Measurements from ENCODE around the gene PTPN22.
A peak's percentile ranks its signal among the peaks of the same experiment; 100 is the strongest.

PTPN22 gene

GRCh38 chr1:113846391-113847035 lies 25.0 kb downstream of the PTPN22 start:
- DNase-seq: no peak

- no peak for DNase-seq
These were observed 35.0 kb downstream of the PTPN22 start for GRCh38 chr1:113836534-113836933.

GRCh38 chr1:113835686-113836290 lies 35.7 kb downstream of the PTPN22 start:
- peak; percentile 23 for DNase-seq

- no peak for DNase-seq
These were observed 36.8 kb downstream of the PTPN22 start for GRCh38 chr1:113834716-113835115.

GRCh38 chr1:113830039-113830438 lies 41.5 kb downstream of the PTPN22 start:
- no peak for DNase-seq

- DNase-seq: no peak
These were observed 49.6 kb downstream of the PTPN22 start for GRCh38 chr1:113821916-113822315.

GRCh38 chr1:113818578-113818977 lies 52.9 kb downstream of the PTPN22 start:
- DNase-seq: no peak

GRCh38 chr1:113813218-113813617 lies 58.3 kb downstream of the PTPN22 start:
- DNase-seq: no peak

GRCh38 chr1:113812661-113813135 lies 58.8 kb downstream of the PTPN22 start:
- DNase-seq: peak; percentile 9

GRCh38 chr1:113811888-113812660 lies 59.4 kb downstream of the PTPN22 start, which contains the start of gene RSBN1:
Gene RSBN1, minus strand, starts transcription at chr1:113812476. Its CDS starts 64 bp downstream, at chr1:113812412.
- DNase-seq: peak; percentile 98

- peak; percentile 19 for DNase-seq
These were observed 60.2 kb downstream of the PTPN22 start for GRCh38 chr1:113811156-113811887.

- DNase-seq: no peak
These were observed 61.6 kb downstream of the PTPN22 start for GRCh38 chr1:113809670-113810602.

GRCh38 chr1:113808450-113809195 lies 62.9 kb downstream of the PTPN22 start:
- DNase-seq: no peak

- DNase-seq: no peak
These were observed 65.9 kb downstream of the PTPN22 start for GRCh38 chr1:113805639-113806038.

- DNase-seq: no peak
These were observed 66.3 kb downstream of the PTPN22 start for GRCh38 chr1:113805256-113805531.

GRCh38 chr1:113804421-113805255 lies 66.9 kb downstream of the PTPN22 start:
- DNase-seq: no peak

GRCh38 chr1:113802367-113803007 lies 69.0 kb downstream of the PTPN22 start:
- DNase-seq: no peak

GRCh38 chr1:113800487-113800886 lies 71.0 kb downstream of the PTPN22 start:
- DNase-seq: no peak

GRCh38 chr1:113797472-113797871 lies 74.0 kb downstream of the PTPN22 start:
- DNase-seq: no peak
